NCI-H345 treated with DMSO at 0.1 percent for 48 hours (cell line): ENCODE measurements around the gene MSLN.

ENCODE experiments used
- DNase-seq: peaks from one replicate; lab custom pipeline; 2025; ENCODE audit not compliant: unreplicated experiment; lab: John Stamatoyannopoulos, UW

Gene MSLN

DNA sequence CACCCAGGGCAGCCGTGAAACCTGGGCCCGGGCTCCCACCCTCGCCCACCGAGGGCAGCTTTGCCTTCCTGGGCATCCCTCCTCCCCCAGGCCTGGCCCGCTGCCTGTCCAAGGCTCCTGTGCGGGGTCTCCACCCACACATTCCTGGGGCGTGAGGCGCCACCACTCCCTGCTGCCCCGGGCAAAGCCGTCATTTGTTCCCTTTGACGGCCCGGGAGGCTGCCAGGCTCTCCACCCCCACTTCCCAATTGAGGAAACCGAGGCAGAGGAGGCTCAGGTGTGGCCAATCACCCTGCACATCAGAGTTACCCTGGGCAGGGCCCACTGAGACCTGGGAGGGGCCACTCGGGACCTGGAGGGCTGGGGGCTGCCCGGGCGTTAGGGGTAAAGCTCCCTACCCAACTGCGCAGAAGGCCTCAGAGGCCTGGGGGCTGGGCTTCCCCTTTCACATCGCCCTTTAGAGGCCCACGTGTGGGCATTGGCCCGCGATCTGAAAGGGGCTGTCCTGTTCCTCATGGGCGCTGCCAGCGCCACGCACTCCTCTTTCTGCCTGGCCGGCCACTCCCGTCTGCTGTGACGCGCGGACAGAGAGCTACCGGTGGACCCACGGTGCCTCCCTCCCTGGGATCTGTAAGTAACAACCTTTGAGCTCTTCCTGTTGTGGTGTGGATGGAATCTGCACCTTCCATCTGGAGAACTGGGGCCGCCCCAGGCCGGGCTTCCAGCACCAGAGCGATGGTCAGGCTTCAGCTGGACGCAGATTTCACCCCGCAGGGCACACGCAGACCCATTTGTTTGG, at the start of gene MSLN:
Gene MSLN, plus strand, starts transcription at position 190 of the 799 bp plus-strand sequence. CDS start 1,947 bp downstream, outside the sequence.
- no peak for DNase-seq

DNA sequence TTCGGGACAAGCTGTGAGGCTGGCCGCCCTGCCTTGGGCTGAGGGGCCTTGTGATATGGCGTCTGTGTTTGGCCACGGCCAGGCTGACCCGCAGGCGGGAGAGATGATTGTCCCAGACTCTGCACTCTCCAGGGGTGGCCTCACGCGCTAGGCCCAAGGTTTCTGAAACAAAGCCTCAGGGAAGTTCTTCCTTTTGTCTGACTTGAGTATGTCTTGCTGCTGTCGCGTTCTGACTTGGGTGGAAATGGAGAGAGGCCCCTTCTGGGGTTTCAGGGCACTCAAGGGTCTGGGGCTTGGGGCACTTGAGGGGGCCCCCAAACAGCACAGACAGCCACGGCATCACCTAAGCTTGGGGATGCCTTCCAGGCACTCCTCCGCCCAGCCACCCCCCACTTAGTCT, 49.5 kb upstream of the MSLN start:
- no peak for DNase-seq

DNA sequence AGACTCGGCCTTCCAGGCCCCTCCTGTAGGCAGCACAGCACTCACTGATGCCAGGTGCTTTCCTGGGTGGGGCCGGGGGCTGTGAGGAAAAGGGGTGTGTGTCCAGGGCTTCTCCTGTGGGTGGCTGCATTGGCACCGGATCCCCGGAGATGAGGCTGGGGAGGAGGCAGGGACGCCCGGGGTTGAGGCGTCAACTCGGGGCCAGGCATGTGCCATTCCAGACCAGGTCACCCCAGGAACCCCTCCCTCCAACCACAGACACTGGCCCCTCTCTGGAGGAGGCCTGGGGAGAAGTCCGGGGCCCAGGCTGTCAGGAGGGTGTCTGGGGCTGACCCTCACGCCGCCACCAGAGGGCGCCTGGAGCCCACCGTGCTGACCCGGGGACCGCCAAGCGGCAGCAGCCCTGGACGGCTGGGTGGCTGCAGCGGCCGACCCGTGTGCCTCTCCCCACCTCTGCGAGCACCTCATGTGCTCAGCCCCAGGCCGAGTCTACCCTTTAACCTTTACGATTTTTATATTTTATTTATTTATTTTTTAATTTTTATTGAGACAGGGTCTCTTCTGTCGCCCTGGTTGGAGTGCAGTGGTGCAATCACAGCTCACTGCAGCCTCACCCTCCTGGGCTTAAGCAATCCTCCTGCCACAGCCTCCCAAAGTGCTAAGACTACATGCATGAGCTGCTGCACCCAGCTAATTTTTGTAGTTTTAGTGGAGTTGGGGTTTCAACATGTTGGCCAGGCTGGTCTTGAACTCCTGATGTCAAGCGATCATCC, 48.8 kb upstream of the MSLN start:
- DNase-seq: peak; percentile 31

DNA sequence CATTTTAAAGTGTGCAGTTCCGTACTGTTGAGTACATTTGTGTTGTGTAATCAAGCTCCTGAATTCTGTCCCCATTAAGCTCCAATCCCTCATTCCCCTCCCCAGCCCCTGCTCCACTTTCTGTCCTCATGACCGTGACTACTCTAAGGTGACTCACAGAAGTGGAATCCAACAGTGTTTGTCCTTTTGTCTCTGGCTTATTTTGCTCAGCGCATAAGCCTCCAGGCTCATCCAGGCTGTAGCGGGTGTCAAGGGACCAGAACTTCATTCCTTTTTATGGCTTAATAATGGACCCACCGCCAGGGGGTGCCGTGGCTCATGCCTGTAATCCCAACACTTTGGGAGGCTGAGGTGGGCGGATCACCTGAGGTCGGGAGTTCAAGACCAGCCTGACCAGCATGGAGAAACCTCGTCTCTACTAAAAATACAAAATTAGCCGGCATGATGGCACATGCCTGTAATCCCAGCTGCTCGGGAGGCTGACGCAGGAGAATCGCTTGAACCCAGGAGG, 47.7 kb upstream of the MSLN start:
- DNase-seq: peak; percentile 23

DNA sequence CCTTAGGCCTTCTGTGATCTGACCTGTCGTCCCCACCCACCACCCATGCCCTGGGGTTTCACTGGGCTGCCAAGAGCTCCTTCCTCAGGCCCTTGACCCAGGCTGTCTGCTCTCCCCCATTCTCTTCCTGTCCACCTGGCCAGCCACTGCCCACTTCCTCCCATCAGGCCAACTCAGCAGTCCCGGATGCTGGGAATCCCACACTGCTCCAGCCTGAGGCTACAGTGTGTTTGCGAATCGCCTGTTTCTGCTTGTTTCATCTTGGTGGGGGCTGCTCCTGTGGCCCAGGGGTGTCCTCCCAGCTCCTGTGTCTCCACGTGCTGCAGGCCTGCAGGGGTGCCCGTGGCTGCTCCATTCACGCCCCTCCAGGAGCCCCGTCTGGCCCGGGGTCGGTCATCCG, 46.5 kb upstream of the MSLN start:
- DNase-seq: no peak

DNA sequence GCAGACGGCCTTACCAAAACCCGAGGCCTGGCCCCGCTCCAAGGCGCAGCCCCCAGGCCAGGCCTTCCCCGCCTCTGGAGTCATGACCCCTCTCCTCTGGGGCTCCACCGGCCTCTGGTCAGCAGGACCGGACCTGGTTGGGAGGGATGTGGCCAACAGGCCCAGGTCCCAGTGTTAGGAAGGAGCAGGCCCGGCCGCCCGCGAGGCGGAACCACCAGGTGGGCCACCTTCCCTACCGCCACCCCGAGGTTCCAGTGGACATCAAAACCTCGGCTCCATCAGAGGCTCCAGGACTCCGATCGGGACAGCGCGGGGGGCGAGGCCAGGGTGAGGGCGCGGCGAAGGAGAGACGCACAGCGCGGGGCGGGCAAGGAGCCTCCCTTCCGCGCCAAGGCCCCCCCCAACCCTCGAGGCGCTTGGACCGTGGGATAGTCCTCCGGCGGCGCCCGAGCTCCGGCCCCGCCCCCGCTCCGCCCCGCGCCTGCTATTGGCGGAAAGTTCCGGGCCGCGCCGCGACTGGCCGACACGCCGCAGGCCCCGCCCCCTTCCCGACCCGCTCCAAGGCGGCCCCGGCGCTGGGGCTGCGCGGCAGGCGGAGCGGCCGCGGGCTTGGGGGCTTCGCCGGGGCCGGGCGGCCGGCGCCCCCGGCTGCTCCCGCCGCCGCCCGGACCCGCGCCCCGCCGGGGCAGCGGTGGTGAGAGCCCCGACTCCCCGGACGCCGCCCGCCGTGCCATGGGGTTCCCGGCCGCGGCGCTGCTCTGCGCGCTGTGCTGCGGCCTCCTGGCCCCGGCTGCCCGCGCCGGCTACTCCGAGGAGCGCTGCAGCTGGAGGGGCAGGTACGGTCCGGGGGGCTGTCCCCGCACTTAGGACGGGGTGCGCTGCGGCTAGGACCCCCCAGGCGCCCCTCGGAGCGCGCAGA, 45.7 kb upstream of the MSLN start, which contains the start of gene METRN:
Gene METRN, plus strand, starts transcription at position 561 of the 919 bp plus-strand sequence. Its CDS starts 172 bp downstream, at position 733.
- DNase-seq: peak; percentile 21

DNA sequence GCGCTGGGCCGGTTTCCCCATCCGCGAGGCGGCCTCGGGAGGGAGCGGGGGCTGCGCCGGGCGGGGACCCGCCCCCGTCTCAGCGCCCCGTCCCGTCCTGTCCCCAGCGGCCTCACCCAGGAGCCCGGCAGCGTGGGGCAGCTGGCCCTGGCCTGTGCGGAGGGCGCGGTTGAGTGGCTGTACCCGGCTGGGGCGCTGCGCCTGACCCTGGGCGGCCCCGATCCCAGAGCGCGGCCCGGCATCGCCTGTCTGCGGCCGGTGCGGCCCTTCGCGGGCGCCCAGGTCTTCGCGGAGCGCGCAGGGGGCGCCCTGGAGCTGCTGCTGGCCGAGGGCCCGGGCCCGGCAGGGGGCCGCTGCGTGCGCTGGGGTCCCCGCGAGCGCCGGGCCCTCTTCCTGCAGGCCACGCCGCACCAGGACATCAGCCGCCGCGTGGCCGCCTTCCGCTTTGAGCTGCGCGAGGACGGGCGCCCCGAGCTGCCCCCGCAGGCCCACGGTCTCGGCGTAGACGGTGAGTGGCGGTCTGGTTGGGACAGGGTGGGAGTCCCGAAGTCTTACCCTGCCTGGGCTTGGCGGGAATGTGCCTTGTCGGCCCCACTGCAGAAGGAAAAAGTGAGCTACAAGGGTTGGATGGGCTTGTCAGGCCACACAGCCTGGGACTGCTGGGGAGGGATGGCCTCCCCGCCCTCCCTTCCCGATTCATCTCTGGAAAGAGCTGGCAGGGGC, 44.9 kb upstream of the MSLN start:
- DNase-seq: no peak

DNA sequence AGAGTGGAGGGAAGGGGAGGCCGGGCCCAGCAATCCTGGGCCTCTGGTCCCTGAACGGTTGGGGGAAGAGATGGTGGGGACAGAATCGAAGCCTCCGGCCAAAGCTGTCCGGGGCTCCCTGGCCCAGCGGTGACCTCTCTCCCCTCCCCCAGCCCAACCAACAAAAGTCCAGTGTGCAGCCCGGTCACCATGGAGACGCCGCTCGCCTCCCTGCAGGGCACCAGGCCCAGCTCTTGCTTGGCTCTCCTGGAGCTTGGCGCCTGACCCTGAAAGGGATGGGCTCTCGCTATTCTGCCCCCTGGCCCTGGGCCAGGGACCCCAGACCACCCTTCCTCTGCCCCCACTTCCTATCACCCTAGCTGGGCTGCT, 44.4 kb upstream of the MSLN start:
- no peak for DNase-seq

DNA sequence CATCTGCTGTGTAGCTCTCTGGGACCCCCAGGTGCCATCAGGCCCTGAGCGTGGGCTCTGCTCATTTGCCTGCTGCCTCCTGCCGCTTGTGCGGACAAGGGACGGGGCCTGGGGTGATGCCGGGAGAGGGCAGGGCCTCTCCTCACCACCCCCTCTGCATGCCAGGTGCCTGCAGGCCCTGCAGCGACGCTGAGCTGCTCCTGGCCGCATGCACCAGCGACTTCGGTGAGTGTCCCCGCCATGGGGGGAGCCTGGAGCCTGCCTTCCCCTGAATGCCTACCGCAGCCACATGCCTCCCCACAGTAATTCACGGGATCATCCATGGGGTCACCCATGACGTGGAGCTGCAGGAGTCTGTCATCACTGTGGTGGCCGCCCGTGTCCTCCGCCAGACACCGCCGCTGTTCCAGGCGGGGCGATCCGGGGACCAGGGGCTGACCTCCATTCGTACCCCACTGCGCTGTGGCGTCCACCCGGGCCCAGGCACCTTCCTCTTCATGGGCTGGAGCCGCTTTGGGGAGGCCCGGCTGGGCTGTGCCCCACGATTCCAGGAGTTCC, 43.7 kb upstream of the MSLN start:
- no peak for DNase-seq

DNA sequence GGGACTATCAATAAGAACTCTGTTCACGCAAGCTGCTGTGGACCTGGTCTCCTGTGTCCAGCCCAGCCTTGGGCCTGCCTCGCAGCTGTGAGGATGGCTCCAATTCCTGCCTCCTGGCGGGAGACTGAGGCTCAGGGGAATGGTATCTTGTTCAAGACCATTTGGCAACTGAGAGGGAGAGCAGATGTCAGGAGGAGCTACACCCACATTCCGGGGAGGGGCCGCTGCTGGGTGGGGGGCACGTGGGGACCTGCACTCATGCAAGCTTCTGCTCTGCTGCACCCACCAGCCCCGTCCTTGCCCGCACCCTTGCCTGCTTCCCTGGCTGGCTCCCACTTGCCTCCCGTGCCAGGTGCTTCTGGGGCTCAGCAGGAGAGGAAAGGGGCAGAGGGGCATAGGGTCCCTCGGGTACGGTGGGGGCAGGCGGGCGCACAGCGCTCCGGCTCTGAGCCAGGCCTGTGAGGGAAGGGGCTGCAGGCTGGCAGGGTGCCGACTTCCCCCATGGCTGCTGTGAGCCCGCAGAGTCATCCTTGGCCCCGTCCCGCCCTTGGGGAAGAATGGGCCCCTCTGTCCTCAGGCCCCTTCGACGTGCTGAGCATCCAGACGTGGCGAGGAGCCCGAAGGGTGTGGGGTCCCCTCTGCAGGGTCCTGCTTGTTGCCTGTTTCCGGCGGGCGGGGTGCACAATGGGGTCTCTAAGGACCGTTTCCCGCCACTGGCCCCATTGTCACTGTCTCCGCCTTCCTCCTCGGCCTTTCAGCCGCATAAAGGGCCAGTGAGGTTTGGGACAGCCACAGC, 42.9 kb upstream of the MSLN start:
- no peak for DNase-seq

DNA sequence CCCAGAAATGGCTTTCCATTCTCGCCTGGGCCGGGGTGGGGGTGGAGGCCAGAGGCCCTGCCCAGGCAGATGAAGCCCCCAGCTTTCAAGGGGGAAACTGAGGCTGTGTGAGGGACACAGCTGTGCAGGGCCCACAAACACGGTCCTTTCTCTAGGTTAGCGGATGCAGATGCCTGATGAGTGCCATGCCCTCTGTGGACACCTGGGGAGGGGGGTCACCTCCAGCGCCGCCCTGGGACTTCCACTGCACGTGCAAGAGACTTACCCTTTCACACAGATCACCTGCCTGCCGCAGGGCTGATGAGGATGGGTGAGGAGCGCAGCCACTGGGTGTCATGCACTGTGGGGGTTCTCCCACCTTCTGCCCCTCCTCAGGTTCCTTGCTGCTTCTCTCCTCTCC, 42.1 kb upstream of the MSLN start:
- DNase-seq: no peak

DNA sequence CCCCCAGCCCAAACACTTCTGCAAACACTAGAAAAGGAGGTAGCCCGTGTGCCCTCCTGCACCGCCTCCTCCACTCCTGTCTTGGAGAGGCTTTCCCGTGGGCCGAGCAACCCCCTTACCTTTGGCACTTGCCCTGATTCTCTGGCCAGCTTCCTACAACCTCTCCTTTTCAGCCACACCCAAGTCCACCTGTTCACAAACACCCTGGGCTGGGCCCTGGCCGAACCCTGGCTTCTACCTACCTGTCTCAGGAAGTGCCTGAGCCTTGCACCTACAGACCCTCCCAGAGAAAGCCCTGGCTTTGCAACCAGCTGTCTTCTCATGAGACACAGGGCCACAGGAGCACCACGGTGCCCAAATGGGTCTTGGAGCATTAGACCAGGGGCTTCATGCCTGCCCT, 41.6 kb upstream of the MSLN start:
- no peak for DNase-seq

DNA sequence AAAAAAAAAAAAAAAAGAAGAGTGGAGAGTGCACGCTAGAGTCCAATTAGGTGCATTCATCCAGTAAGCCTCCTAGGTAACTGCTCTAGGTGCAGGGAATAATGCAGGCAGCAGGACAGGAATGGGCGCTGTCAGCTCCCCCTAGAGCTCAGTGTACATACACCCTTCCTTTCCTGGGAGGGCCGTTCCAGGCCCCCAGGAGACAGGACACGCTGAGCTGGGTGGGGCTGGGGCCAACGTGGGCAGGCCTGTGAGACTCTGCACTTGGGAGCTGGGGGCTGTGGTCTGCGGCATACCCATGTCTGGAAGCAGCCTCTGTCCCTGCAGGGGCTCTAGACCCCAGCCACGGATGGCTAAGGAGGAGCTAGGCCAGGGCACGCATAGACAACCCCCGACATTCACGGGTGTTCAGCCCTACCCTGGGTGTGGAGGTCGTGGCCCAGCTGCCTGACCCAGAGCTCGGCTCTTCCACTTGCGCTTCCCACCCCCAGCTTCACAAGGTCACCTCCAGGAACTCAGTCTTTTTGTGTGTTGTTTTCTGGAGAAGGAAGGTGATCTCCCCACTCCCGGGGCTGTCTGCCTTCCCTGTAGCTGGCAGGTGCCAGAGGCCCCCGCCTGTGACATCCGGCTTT, 40.6 kb upstream of the MSLN start:
- DNase-seq: peak; percentile 37

DNA sequence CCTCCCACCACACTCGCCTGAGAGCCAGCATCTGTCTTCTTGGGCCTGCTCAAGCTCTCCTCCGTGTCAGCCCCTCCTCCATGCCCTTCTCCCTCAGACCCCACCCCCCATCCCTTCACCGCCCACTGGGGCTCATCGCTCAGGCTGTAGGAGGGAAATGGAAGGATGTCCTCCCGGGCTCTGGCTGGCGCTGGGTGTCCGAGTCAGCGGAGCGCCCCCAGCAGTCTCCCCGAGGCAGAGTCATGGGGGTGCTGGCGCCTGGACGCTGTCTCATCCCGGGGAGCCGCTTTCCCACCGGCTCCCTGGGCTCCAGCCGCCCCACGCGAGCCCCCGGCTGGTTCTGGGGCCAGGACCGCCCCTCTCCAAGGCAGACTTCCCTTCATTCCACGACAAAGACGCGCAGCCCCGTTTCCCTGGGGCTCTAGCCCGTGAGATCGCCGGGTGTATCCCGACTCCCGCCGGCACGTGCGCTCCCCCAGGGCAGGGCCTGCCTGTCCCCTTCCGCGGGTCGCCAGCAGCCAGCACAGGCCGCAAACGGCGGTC, 40.0 kb upstream of the MSLN start:
- DNase-seq: peak; percentile 64

DNA sequence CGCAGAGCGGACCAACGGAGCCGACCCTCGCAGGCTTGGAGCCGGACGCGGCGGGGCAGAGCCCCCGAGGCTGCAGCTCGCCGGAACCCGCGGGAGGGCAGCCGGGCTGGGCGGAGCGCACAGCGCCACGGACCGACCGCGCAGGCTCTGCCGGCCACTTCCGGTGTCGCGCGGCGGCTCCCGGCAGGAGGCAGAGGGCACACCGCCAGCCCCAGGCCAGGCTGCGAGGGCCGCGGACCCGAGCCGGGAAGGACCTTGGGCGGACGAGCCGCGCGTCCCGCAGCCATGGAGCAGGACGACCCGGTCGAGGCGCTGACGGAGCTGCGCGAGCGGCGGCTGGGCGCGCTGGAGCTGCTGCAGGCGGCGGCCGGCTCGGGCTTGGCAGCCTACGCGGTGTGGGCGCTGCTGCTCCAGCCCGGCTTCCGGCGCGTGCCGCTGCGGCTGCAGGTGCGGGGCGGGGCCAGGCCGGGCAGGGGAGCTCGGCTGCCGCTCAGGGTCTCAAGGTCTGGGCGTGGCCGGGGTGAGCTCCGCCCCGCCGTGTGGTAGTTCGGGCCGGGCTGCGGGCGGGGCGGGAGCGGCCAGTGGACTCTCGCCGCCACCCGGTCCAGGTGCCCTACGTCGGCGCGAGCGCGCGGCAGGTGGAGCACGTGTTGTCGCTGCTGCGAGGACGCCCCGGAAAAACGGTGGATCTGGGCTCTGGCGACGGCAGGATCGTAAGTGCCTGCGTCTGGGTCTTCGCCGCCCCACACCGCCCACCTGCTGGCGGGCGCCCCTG, 39.4 kb upstream of the MSLN start, which contains the start of gene ANTKMT:
Gene ANTKMT, plus strand, starts transcription at position 157 of the 775 bp plus-strand sequence. Its CDS starts 129 bp downstream, at position 286.
- peak; percentile 67 for DNase-seq

DNA sequence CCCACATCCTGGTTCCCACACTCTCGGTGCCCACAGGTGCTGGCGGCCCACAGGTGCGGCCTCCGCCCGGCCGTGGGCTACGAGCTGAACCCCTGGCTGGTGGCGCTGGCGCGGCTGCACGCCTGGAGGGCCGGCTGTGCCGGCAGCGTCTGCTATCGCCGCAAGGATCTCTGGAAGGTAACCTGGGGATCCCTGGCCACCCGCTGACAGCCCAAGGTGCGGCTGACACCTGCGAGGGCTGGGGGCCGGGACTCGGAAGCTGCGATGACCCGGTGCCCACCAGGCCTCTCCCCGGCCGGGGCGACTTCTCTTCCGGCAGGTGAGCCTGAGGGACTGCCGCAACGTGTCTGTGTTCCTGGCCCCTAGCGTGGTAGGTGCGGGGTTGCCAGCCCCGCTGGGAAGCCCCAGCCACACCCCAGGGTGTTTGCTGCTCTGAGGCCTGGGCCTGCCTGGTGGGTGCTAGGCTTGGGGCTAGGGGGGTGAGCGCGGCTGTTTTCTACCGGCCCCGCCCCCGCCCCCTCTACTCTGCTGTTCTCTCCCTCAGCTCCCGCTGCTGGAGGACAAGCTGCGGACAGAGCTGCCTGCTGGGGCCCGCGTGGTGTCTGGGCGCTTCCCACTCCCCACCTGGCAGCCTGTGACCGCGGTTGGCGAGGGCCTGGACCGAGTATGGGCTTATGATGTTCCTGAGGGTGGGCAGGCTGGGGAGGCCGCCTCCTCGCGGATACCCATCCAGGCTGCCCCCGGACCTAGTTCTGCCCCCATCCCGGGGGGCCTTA, 38.6 kb upstream of the MSLN start:
- DNase-seq: no peak
